ENCODE results near the gene DCC.
"Not testable (repeated sequence)": the region's sequence is repeated elsewhere in the genome, so short reads cannot be mapped to it uniquely, and the experiment has no call there.

- TF ChIP-seq CTCF (conservative IDR thresholded peaks at IDR 0.05); ZFX (IDR thresholded peaks at IDR 0.05): not testable (repeated sequence)
Measured at GRCh38 chr18:52366851-52367250, 26.9 kb downstream of the DCC start.

Measured in C4-2B (cell line).